Stimulated activated CD8-positive, alpha-beta memory T cell treated with anti-CD3 and anti-CD28 coated beads, Interleukin-7, amount 100 ng/mL, for 1 hour (primary cell): Measurements from ENCODE around the gene SLA2.
"Not testable (repeated sequence)": the region's sequence is repeated elsewhere in the genome, so short reads cannot be mapped to it uniquely, and the experiment has no call there.

Source experiments
- DNase-seq, 2 donors: peaks; one replicate each; pipeline ENCODE4 v3.0.0-alpha.2; 2020; ENCODE audit warnings: low read depth in 2 of 2

Gene SLA2

DNA sequence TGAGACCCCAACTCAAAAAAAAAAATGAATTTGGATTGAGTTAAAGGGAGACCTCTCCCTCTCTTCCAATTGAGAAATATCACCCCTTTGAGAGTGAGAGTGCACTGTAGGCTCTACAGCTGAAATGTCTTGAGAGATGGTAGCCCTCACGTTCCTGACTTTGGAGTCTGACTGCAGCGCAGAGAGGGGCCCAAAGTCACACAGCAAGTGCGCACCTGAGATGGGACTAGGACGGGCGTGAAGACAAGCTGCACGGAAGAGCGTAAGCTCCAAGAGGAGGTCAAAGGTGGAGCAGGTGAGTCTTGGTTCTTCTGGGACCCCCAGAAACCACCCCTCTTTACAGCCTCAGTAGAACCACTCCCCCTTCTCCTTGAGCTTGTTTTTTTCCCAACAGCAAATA, 643 bp downstream of the SLA2 start:
- no peak for DNase-seq

DNA sequence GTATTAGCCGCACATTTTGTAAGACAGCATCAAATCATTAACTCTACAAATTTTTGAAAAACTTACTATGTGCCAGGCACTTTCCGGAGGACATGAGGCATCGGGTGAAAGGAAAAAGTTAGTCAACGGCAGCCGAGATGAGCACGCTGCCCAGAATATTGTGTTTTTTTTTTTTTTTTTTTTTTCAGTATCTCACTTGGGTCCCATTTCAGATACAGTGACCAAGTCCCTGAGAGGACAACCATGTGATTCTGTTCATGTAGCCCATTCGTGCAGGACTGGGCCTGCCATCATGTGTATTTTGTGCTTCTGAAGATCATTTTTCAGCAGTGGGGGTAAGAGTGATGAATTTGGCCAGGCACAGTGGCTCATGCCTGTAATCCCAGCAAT, 1.3 kb downstream of the SLA2 start:
- no peak for DNase-seq

DNA sequence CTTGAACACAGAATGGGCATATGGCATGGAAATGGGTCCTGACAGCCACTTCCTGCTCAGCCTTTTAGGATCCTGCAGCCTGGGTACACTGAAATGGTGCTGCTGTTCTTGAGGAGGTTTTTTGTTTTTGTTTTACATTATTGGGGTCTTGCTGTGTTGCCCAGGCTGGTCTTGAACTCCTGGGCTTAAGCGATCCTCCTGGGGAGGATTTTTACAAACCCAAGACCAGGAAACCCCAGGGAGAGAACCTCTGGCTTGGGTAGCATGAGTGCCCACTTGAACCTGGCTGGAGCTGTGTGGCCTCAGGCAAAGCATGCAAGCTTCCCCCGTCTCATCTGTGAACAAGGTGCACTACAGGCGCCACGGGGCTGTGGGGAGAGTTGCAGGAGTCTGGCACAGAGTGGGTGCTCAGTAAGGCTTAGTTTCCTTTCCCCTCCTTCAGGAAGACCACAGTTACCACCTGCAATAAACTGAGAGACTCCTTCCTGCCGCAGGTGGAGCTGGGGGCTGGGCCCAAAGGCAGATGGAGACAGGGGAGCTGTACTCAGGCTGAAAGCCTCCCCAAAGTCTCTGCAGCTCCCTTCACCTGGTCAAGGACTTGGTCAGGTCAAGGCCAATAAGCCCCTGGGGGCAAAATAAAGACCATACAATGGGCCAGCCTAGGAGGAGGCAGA, 1.8 kb downstream of the SLA2 start:
- DNase-seq = peak; percentile 32 to 36

DNA sequence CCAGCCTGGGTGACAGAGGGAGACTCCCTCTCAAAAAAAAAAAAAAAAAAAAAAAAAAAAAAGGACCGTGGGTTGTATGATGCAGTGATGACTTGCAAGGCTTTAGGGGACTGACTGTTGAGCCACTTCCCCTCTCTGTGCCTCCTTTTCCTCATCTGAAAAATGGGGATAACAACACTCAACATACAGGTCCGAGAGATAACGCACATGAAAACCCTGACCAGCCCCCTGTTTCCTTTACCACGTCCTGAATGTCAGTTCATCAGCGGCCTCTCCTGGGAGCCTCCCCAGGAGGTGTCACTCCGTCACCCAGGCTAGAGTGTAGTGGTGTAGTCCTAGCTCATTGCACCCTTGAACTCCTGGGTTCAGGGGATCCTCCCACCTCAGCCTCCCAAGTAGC, 3.9 kb downstream of the SLA2 start:
- no peak for DNase-seq

DNA sequence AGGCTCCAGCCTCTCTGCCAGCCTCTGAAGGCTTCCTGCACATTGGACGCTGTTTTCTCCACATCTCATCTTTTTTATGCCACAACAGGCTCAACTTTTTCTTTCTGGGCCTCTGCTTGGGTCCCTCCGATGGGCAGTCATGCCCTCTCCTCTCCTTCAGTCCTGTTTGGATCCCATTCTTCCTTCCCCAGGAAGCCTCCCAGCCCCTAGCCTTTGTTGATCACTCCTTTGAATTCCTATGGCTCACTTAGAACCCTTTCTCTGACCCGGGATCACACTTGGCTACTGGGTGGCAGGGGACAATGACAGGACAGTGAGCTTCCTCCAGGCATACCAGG, 4.5 kb downstream of the SLA2 start:
- no peak for DNase-seq

DNA sequence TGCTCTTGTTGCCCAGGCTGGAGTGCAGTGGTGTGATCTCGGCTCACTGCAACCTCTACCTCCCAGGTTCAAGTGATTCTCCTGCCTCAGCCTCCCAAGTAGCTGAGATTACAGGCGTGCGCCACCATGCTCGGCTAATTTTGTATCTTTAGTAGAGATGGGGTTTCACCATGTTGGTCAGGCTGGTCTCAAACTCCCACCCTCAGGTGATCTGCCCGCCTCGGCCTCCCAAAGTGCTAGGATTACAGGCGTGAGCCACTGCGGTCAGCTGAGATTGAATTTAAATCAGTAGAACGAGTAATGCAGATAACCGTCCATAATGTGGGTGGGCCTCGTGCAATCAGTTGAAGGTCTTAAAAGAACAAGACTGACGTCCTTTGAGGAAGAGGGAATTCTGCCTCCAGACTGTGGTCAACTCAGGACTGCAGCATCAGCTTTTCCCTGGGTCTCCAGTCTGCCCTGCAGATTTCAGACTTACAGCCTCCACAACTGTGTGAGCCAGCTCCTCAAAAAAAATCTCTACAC, 7.1 kb downstream of the SLA2 start:
- not testable (repeated sequence) for DNase-seq

DNA sequence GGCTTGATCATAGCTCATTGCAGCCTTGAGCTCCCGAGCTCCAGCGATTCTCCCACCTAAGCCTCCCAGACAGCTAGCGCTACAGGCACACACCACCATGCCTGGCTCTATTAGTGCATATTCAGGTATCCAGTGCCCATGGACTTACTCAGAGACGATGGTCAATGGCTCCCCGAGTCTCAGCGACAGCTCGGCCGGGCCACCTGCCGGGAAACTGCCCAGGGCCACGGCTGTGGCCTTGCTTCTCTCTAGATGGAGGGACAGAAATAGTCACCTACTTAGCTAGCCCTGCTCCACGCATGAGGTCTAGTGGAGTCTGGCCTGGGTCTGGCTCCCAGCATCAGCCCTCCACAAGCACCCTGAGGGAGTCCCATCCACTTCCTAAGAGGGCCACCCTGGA, 11.7 kb downstream of the SLA2 start:
- no peak for DNase-seq

DNA sequence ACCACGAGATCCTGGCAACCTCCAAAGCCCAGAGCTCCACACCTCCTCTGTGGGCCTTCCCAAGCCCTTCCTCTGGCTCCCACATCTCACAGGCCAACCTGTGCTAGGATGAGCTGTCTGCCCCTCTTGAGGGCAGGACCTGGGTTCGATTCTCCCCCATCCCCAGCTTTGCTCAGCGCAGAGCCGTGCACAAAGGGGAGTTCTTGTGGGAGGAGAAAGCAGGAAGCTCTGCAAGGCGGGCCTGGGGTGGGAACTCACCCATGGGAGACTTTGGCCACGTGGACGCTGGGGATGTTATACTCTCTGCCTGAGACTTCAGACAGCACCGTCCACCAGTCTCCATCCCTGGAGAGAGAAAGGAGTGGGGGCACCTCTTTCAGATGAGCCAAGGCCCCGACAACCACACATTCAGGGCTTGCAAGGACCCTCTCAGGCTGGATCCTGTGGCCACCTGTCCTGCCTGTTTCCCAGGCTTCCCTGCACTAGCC, 12.7 kb downstream of the SLA2 start:
- DNase-seq = no peak

DNA sequence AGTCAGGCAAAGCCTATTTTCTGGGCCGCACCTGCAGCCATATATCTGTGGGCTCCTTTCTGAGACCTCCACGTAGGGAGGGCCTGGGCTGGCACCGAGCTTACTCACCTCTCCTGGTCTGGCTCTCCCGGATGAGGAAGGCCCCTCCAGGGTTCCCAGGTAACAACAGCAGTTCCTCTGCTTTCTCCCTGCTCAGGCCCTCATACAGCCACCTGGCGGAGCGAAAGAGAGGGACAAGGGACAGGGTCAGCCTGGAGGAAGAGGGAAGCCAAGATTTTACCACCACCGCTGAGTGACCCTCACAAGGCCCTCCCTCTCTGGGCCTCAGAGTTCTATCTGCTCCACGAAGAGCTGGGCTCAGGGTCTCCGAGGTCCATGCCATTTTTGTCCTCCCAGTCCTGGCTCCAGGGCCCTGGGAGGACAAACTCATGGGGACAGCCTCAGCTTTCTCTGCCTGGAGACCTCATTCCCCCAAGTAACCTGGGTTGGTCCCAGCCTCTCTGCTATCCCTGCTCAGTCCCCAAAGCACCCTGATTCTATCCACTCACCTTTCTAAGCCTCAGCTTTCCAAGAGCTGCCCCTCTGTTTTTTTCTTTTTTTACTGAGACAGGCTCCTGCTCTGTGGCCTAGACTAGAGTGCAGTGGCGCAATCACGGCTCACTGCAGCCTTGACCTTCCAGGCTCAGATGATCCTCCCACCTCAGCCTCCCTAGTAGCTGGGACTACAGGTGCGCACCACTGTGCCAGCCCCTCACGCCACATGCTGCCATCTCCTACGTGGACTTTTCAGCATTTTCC, 13.3 kb downstream of the SLA2 start:
- DNase-seq = no peak

DNA sequence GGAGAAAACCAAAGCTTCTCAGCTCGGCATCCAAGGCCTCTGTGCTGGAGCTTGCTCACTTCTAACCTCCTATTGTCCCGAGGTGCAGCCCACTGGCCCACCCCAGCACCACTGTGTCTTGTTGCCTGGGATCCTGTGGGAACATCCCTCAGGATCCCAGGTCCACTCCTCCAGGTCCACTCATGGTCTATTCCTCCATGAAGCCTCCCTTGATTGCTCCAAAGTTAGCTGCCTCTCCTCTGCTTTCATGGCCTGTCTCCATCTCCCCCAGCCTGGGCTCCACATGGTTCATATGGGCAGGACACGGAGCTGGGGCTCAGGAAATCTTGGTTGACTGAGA, 13.9 kb downstream of the SLA2 start:
- DNase-seq = no peak

DNA sequence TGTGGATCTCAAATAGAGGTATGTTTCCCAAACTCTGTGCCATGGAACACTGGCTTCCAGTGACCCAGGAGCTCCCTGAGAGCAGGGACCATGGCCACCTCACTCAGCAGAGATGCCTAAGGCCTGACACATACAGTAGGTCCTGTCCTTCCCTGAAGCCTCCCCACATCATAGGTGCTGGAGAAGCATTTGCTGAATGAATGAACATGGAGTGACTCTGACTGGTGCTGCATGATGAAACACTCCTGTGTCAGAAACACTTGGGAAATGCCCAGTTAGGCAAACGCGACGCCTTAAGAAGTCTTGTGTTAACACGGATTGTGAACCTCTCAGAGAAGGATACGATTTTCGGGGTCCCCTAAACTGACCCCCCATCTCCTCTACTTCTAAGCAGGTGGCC, 14.3 kb downstream of the SLA2 start:
- DNase-seq = no peak

DNA sequence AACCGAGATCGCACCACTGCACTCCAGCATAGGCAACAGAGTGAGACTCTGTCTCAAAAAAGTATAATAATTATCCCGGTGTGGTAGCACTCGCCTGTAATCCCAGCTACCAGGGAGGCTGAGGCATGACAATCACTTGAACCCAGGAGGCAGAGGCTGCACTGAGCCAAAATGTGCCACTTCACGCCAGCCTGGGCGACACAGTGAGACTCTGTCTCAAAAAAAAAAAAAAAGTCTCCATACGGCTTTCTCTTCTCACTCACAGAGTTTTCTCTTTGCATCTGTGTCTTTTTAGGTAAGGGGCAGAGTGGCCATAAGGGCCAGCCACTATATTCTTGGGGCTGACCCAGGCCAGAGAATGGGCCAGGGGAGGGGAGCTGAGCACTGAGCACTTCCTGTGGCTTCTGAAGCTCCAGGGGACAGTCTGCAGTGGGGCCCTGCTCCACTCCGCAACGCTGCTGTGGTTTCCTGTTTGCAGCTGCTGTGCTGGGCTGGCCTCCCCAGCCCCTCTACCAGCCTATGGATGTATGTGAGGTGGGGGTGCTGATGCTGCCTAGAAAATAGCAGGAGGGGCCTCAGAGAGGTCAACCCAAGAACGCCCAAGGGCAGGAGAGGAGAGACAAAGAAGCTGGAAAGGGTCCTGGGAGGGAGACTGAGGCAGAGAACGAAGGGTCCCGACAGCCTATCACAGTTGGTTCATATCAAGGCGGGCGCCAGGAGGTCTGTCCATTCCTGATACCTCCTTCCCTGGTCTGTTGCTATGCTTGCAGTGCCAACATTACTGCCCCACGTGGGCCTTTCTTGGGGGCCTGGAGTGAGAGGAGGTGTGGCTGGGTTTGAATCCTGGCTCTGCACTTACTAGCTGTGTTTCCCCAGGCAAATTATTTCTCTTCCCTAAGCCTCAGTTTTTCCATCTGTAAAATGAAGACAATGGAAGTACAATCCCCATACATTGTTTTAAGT, 16.0 kb downstream of the SLA2 start:
- no peak for DNase-seq

DNA sequence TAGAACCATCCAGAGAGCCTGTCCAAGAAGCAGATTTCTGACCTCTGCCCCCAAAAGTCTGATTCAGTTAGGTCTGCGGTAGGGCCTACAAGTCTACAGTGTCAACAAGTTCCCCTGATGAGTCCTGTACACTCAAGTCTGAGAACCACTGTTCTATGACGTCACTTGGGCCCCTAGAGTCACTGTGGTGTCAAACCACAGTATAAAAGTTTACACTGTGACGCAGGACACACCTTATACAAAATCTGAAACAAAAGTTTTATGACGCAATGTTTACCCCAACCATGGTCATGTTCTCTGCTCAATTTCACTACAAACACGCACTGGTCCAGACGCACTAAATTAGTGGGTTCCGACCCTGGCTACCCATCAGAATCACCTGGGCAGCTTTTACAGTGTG, 17.9 kb downstream of the SLA2 start:
- DNase-seq = no peak

DNA sequence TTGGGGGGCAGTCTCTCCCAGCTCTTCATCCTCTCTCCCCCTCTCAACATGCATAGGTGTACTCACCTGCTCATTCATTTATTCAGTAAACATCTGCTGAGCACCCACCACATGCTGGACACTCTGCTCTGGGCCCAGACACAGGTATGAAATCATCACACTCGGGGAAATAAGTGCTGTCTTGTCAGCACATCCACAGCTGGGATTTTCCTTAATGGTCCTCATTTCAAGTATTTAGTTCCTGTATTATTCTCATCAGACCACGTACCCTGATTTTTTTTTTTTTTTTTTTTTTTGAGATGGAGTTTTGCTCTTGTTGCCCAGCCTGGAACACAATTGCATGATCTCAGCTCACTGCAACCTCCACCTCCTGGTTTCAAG, 21.1 kb downstream of the SLA2 start:
- DNase-seq = no peak

DNA sequence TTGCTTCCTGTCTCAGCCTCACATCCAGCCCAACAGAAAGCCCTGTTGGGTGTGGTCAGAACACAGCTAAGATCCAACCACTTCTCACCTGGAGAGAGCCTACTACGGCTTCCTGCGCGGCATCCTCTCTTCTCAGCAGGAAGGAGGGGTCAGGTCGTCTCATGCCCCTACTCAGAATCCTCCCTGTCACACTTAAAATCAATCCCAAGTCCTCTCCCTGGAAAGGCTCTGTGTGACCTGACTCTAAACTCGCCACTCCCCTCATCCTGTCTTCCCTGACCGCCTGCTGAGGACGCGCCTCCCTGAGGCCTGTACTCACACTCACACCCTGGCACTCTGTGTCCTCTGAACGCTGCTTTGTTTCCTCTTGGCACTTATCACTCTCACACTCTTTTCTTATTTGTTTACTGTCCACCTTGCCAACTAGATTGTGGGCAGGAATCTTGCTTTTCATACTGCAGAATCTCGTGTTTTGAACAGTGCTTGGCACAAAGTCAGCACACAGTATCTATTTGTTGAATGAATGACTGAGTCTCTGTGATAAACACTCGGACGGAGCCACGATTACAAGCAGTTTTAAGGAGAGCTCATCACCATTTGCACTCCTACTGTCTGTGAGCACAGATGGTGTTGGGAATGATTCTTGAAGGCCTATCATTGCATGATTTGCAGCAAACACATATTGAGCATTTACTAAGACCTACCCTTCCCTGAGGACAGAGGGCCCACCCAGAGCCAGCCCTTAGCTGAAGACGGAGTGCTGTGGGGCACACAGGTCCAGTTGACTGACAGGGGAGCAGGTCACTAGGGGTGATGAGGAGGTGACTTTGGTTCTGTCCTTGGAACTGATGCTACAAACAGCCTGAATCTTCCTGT, 21.7 kb downstream of the SLA2 start:
- no peak for DNase-seq

DNA sequence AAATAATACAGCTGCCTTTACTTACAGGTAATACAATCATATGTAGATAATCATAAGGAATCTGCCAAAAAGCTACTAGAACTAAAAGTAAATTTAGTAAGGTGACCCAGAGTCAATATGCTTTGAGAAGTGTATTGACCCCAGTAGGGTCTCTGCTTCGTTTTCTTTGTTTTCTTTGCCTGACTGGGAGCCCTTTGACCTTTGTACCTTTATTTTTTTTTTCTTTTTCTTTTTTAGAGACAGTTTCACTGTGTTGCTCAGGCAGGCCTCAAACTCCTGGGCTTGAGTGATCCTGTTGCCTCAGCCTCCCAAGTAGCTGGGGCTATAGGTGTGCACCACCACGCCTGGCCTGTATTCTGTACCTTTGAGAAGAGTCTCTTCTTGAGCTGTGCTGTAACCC, 22.6 kb downstream of the SLA2 start:
- DNase-seq = no peak

DNA sequence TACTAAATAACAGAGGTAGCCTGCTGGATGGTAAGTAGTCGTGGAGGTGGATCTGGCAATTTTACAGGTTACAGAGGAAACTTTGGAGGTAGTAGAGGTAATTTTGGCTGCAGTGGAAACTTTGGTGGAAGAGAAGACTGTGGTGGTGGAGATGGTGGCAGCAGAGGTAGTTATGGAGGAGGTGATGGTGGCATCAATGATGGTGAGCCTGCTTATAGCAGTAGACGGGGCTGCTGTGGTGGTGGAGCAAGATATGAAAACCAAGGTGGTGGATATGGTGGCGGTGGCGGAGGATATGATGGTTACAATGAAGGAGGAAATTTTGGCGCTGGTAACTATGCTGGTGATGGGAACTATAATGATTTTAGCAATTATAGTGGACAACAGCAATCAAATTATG, 25.1 kb downstream of the SLA2 start:
- no peak for DNase-seq

DNA sequence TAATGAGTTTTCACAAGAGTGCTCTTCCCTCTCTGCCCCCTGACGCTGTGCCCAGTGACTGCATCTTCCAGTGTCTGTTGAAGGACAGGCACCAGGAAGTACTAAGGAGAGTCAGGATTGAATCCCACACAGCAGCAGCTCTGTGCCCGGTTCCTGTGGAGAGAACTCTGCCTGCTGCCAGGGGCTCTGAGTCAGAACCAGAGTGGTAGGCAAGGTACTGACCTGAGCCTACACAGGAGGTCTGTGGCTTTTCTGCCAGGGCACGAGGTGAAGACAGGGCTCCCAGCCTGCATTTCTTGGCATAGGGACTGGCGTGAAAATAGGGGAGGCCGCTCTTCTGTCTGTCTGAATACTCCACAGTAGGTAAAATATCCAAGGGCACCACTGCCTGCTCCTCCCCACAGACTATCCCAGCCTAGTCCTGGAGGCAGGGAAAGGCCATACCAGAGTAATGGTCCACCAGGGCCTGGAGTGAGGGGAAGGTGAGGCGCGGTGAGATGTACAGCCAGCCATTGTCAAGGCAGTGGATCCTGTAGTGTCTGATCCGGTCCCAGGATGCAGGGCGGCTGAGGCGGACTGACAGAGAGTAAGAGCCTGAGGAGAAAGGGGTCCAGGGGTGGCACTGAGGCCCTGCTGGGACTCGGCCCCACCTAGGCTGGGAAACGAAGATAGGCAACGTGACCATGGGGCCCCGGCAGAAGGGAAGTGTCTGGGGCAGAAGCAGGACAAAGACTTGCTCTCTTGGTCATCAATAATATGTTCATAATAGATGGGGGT, 31.0 kb downstream of the SLA2 start:
- no peak for DNase-seq

DNA sequence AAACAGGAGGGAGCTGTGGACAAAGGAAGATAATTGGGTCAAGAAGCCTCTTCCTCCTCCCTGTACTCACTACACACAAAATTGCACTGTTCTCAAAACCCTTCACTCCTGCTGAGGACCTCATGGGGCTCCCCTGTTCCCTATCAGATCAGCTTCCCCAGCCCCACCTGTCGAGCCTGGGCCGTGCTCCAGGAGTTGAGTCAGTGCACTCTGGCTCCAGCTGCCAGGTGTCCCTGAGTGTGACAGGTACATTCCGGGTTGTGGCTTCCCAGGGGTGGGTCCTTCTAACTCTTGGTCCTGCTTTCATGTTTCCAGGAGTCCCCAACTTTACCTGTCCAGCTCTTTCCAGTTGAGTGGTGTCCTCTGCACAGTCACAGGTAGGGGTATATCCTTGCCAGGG, 32.0 kb downstream of the SLA2 start:
- no peak for DNase-seq

DNA sequence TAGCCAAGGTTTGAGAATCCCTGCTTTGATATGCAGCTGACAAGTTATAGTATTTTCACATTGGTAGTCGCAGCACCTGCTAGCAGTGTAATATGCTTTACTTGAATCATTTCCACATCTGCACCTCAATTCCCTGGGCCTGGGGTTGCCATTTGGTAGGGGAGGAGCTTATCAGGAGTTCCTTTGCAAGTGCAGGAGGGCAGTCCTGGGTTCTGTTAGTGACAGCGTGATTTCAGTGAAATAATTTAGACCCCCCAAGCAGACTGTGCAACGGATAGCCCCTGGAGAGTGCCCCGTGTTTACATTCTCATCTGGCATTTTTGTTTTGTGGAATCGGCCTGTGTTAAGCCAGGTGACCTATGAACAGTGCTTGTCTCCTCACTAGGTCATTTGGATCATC, 34.4 kb downstream of the SLA2 start:
- DNase-seq = no peak

DNA sequence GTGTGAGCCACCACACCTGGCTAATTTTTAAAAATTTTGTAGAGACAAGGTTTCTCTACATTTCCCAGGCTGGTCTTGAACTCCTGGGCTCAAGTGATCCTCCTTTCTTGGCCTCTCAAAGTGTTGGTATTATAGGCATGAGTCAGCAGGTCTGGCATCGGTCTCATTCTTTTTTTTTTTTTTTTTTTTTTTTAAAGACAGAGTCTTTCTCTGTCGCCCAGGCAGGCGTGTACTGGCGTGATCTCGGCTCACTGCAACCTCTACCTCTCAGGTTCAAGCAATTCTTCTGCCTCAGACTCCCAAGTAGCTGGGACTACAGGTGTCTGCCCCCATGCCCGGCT, 37.6 kb downstream of the SLA2 start:
- not testable (repeated sequence) for DNase-seq
